HG02885 (cell line): Measurements from ENCODE around the gene TNPO2.

Source experiments
- ATAC-seq: cut with Tn5 transposase; IDR thresholded peaks from one replicate; pipeline ENCODE4 v1.9.1; 2021; ENCODE audit warnings: mild to moderate bottlenecking; ENCODE audit not compliant: unreplicated experiment, poor library complexity

TNPO2 gene

GRCh38 chr19:12723641-12724426 lies at the start of gene TNPO2:
TSS of gene TNPO2 (minus strand) at chr19:12723932. CDS start at chr19:12720977, 2,955 bp downstream.
- ATAC-seq: no peak

GRCh38 chr19:12772323-12772722 lies 48.6 kb upstream of the TNPO2 start:
- no peak for ATAC-seq

DNA sequence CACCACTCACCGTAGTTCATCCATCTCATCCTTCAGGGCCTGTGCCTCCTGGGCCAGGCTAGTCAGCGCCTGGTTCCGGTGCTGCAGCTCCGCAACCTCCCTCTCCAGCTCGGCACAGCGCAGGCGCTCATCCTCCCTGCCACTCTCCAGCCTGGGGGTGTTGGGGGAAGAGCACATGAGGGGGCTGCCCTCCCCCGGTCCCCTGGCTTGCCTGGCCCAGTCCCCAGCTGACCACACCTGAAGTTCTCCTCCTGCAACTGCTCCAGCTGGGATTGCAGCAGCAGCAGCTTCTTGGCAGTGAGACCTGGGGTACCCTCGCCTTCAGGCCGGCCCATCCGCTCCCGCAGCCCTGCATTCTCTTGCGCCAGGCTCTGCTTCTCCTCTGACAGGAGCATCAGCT lies 47.2 kb upstream of the TNPO2 start:
- no peak for ATAC-seq

GRCh38 chr19:12769689-12770088 lies 46.0 kb upstream of the TNPO2 start:
- ATAC-seq: no peak

- no peak for ATAC-seq
Observed at GRCh38 chr19:12767666-12768065, 43.9 kb upstream of the TNPO2 start.

GRCh38 chr19:12767150-12767549 lies 43.4 kb upstream of the TNPO2 start:
- ATAC-seq: no peak

GRCh38 chr19:12766051-12766521 lies 42.4 kb upstream of the TNPO2 start:
- peak; percentile 58 for ATAC-seq

- ATAC-seq: no peak
Observed at GRCh38 chr19:12764698-12765097, 41.0 kb upstream of the TNPO2 start.

GRCh38 chr19:12763100-12763499 lies 39.4 kb upstream of the TNPO2 start:
- ATAC-seq: no peak

DNA sequence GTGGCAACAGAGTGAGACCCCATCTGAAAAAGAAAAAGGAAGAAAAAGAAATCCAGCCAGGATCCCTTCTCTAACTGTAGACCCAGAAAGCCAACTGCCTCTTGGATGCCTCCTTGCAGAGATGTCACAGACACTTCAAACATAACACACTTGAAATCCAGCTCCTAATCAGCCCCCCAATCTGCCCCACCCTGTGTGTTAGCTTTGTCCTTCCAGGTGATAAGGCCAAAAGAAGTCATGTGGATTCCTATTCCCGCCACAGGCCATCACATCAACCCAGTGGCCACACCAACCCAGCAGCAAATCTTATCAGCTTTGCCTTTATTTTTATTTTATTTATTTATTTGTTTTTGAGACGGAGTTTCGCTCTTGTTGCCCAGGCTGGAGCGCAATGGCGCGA lies 36.0 kb upstream of the TNPO2 start:
- no peak for ATAC-seq

- no peak for ATAC-seq
Observed at GRCh38 chr19:12757544-12758274, 34.0 kb upstream of the TNPO2 start.

- ATAC-seq: no peak
Observed at GRCh38 chr19:12756150-12756883, 32.6 kb upstream of the TNPO2 start.

DNA sequence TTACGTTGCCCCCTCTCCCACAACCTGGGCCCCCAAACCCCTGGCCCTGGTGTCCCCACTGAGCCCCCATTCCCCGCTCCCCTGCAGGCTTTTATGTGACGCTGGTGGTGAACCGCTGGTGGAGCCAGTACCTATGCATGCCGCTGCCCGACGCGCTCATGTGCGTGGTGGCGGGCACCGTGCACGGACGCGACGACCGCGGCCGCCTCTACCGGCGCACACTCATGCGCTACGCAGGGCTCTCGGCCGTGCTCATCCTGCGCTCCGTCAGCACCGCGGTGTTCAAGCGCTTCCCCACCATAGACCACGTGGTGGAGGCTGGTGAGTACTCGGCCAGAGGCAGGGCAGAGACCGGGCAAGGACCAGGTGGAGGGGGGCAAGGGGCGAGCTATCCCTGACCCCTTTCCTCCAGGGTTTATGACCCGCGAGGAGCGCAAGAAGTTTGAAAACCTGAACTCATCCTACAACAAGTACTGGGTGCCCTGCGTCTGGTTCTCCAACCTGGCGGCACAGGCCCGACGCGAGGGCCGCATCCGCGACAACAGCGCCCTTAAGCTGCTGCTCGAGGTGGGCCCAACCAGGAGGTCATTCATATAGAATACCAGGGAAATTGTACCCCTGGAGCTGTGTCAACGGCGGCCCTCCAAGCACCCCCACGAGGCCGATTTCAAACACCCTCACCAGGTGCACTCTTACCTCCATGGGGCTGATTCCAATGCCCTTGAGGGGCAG lies 30.9 kb upstream of the TNPO2 start:
- ATAC-seq: no peak

DNA sequence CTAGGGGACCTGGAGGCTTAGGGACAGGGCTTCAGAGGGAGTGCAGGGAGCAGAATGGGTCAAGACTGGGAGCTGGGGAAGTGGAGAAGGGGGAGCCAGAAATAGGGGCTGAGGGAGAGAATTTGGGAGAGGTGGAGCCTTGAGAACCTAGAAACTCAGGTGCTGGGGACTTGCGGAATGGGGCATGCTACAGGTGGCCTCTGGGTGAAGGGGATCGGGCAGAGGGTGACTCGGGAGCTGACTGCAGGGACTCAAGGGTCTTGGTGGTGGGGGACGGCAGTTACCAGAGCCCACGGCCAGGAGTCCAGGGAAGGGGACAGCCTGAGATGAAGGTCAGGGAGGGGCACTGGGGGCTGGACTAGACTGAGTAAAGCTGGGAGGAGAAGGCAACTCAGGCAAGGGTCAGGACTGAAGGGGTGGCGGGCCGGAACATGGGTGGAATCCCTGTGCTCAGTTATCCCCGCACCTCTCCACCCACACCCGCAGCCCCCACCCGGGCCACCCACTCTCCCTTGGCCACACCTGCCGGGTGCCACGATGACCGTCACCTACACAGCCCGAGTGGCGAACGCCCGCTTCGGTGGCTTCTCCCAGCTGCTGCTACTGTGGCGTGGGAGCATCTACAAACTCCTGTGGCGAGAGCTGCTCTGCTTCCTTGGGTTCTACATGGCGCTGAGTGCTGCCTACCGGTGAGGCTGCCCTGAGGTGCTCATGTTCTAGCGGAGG lies 28.5 kb upstream of the TNPO2 start:
- no peak for ATAC-seq

DNA sequence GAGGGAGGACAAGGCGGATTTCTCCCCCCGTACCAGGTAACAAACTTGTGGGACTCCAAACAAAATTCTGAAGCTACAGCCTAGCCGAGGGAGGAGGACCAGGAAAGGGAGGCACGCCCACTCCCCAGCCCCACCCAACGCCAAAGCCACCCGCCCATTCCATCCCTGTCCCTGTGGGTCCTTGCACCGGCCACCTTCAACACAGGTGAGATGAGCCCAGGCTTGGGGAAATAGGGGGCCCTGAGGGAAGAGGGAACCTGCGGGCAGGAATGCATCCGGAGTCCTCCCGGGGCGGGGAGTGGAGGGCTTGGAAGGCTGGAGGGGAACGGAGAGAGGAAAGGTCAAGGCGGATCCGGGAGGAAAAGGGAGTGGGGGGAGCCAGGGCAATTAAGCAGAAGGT lies 27.9 kb upstream of the TNPO2 start, which contains the start of gene BEST2:
Gene BEST2, plus strand, starts transcription at position 157 of the 400 bp plus-strand sequence. CDS start 802 bp downstream, outside the sequence.
- ATAC-seq: no peak

DNA sequence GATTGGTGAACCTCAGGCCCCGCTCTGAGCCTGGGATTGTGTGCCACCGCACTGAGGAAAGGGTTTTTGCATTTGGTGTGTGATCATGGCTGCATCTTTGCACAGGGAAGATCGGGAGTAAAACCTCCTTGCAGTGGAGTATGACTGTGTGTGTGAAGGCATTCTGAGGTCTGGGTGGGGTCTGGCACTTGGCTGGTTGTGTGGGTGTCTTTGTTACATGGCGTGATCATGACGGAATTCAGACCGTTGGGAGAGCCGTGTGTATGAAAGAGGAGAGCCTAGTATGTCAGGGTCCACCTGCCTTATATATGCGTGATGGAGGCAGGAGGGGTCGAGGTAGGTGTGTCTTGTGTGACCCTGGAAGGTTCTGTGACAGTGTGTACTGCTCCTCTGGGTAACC lies 27.1 kb upstream of the TNPO2 start:
- no peak for ATAC-seq

DNA sequence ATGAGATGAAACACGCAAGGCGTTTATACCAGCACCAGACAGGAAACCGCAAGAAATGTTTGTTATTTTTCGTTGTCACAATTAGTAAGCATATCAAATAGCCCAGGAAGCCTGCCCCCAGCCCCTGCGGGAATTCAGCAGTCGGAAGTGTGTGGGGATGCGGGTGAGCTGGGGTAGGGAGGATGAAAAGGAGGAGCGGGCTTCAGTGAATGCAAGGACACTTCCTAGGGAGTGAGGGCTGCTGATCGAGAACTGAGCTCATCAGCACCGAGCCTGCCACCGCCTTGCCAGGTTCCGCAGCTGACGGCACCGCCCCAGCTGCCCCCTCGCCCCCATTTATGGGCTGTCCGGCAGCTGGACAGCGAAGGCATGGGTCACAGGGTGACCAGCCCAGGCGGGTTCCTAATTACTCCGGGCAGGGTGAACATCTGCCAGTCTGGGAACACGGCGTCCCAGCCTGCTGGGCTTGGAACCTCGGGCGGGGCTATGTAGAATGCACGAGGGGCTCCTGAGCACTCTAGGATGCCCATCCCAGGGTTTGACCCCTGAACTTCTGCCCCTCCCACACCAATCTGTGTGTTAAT lies 26.3 kb upstream of the TNPO2 start:
- ATAC-seq: no peak

DNA sequence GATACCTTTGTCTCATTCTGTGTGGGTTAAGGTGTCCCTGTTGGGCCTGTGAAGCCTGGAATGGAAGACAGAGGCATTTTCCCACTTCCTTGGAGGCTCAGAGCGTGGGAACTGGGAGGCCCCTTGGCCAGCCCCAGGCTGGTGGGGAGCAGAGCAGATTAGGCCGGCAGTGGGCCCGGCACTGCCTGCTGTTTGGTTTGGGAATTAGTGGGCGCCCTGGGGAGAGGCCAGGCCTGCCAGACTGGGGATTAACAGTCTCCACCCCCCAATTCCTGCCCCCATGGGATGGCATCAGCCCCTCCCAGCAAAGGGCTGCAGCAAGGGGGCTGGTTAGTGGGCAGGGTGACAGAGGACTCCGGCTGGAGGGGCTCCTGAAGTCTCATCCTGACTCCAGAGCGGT lies 24.8 kb upstream of the TNPO2 start:
- ATAC-seq: no peak
